ENCODE results near the gene RRP1B. TPM values are rescaled to one million over a fixed set of nuclear protein-coding genes. Genes with fewer than 3 reads are reported as not detected.

The RRP1B gene
- polyA plus RNA-seq, 2 of the 4 experiments (the other 2 are of a cell fraction): 32.5 TPM

GRCh38 chr21:43694437-43695079, 35.2 kb downstream of the RRP1B start:
- Histone ChIP-seq H3K9me3 (no peaks in the 10 kb centered on the region), H3K4me2 (no peak overlapping the region), H3K4me3 (no peak overlapping the region), H3K27ac (no peak overlapping the region), H3K4me1 (peaks cover 11% of the 10 kb centered on the region)
- FAIRE-seq (no peak), ATAC-seq (no peak), DNase-seq (ENCODE audit: low read depth in 1 of 2, low spot score in 1 of 2) (no peak)
- 86% methylated on average over 18 of the region's 27 CpGs for WGBS (ENCODE audit: missing lambda C conversion rate)
- CTCF ChIA-PET: interaction anchor here (0.6 kb wide), 1 partner anchor 1933 kb away, joined by 3 read pairs; no protein-coding TSS in a partner anchor
- TF ChIP-seq PBX3 (IDR thresholded peaks at IDR 0.05) (no peak), RCOR1 (IDR thresholded peaks at IDR 0.05; ENCODE audit: low read depth, low read length) (no peak), CEBPB (IDR thresholded peaks at IDR 0.05) (no peak), MAFK (IDR thresholded peaks at IDR 0.05; ENCODE audit: partially characterized antibody) (no peak), KDM5A (IDR thresholded peaks at IDR 0.05) (no peak), MYC (IDR thresholded peaks at IDR 0.05; ENCODE audit: borderline replicate concordance, low read length) (no peak), HEYL (CRISPR knock-in tag; IDR thresholded peaks at IDR 0.05) (no peak), NR3C1 (IDR thresholded peaks at IDR 0.05) (no peak), FOSB (CRISPR knock-in tag; IDR thresholded peaks at IDR 0.05) (no peak), NFE2L2 (conservative IDR thresholded peaks at IDR 0.05; ENCODE audit: low read length) (no peak), FOSL2 (IDR thresholded peaks at IDR 0.05) (no peak), FOSL2 (CRISPR knock-in tag; IDR thresholded peaks at IDR 0.05) (no peak), HOXA7 (CRISPR knock-in tag; IDR thresholded peaks at IDR 0.05) (no peak), ZNF302 (CRISPR knock-in tag; IDR thresholded peaks at IDR 0.05) (no peak)
- POLR2A ChIA-PET: no interaction called here

- H3K4me3 ChIP-seq: no peak overlapping the region
- 90% methylated on average over 14 of the region's 17 CpGs for WGBS (ENCODE audit: missing lambda C conversion rate)
- H3K4me2 ChIP-seq: no peak overlapping the region
- H3K27ac ChIP-seq: peak overlapping the region in 1 of 2 experiments; percentile 75; a peak in 2 of 6 replicates
- H3K9me3 ChIP-seq: no peaks in the 10 kb centered on the region
- DNase-seq (ENCODE audit: low read depth in 1 of 2, low spot score in 1 of 2) (no peak), FAIRE-seq (no peak), ATAC-seq (no peak)
- POLR2A ChIA-PET: no interaction called here
- TF ChIP-seq TP53 (CRISPR knock-in tag; IDR thresholded peaks at IDR 0.05) (no peak), PHF8 (IDR thresholded peaks at IDR 0.05; ENCODE audit: borderline replicate concordance, low read depth) (no peak), KDM1A (IDR thresholded peaks at IDR 0.05; ENCODE audit: low read depth) (no peak), REST (IDR thresholded peaks at IDR 0.05) (no peak), FOSL2 (IDR thresholded peaks at IDR 0.05) (no peak), FOSL2 (CRISPR knock-in tag; IDR thresholded peaks at IDR 0.05) (no peak), ATOH8 (CRISPR knock-in tag; IDR thresholded peaks at IDR 0.05; ENCODE audit: low read depth) (no peak), CEBPB (IDR thresholded peaks at IDR 0.05) (no peak), ZC3H11A (IDR thresholded peaks at IDR 0.05) (no peak), KDM5A (IDR thresholded peaks at IDR 0.05) (no peak), HOXB13 (CRISPR knock-in tag; IDR thresholded peaks at IDR 0.05; ENCODE audit: low read depth) (no peak), SMC3 (IDR thresholded peaks at IDR 0.05) (no peak), EHF (CRISPR knock-in tag; IDR thresholded peaks at IDR 0.05) (no peak), TFCP2L1 (CRISPR knock-in tag; IDR thresholded peaks at IDR 0.05) (no peak), FOSB (CRISPR knock-in tag; IDR thresholded peaks at IDR 0.05) (no peak), NPAS2 (CRISPR knock-in tag; IDR thresholded peaks at IDR 0.05; ENCODE audit: borderline replicate concordance) (no peak)
- CTCF ChIA-PET: no interaction called here
- H3K4me1 ChIP-seq: peaks cover 11% of the 10 kb centered on the region
These were observed 36.9 kb downstream of the RRP1B start for GRCh38 chr21:43696214-43696613.
